ENCODE data around the gene LINC00237. TPM values are rescaled to one million over a fixed set of nuclear protein-coding genes. Genes with fewer than 3 reads are reported as not detected.

The LINC00237 gene
- under 1 TPM in 8 of 12 donors, not detected in 4; 0.13 to 0.61 (median 0.34) TPM for polyA plus RNA-seq (ENCODE audit: insufficient read length in 12 of 12)
- long read RNA-seq, donor 1, result 0 reads
- long read RNA-seq, donor 2, result 0 reads
- long read RNA-seq, donor 3, result 0 reads
- long read RNA-seq, donor 4, result 0 reads
- long read RNA-seq, donor 5, result 0 reads
- long read RNA-seq, donor 6, result 0 reads
- long read RNA-seq, donor 7, result 0 reads
- long read RNA-seq, donor 8, result 0 reads
- long read RNA-seq, donor 9, result 0 reads
- long read RNA-seq, donor 10, result 0 reads
- long read RNA-seq, donor 11, result 0 reads

DNA sequence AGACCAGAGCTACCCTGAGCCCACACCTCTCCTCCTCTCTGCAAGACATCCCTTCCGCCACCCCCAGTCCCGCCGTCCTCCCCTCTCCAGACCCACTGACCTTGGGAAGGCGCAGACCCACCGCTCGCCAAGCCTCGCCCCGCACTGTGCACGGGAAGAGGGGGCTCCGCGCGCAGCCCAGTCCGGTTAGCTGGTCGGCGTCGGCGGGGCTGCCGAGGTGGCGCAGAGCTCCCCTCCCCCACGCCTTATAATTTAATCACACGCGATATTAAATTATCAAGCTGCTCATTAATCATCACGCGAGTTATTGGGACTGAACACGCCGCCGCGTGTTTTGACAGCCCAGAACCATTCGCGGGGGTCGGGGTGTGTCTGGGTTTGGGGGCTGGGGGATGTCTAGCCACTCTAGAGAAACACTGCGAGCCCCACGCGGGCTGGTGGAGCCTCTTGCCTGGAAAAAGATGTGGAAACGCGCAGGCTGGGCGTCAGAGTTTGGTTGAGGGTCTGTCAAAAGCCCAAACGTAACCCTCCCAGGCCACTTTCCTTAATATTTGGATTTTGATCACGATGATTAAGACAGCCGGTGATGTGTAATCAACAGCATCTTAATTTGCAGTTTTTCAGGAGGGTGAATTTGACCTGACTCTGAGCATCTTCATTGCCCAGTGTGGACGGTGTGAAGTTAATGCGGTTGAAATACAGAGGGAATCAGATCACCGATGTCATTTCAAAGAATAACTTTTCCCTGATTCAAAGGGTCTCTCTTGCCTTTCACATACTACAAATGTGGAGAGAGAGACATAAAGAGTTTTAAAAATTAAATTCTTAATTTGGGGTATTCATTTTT lies at the start of gene LINC00237:
Gene LINC00237, minus strand, starts transcription at position 188 of the 847 bp plus-strand sequence.
- no peak for DNase-seq

DNA sequence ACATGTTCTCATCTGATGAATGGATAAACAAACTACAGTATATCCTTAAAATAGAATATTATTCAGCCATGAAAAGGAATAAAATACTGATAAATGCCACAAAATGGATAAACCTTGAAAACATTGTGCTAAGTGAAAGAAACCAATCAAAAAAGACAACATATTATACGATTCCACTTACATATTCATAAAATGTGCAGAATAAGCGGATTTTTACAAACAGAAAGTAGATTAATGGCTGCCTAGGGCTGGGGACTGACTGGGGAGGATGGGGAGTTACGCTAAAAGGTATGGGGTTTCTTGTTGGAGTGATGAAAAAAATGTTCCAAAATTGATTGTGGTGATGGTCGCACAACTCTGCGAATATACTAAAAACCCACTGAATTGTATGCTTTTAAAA lies 49.1 kb upstream of the LINC00237 start:
- DNase-seq, result no peak

DNA sequence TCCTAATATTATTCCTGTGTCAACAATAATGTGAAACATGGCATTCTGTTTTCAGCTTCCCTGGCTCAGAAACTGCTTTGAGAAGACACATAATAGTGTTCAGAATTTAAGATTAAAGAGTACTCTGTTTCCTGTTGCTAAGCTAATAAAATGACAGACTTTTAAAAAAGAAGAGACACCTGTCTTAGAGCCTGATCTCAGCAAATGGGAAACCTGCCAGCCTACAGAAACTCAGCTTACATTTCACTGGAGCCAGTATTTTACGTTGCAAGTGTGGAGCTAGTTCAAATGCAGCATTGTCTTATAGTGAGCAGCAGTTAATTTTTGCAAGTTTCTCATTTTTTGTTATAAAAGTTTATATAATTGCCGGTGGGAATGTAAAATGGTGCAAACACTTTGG lies 48.5 kb upstream of the LINC00237 start:
- DNase-seq, result no peak

DNA sequence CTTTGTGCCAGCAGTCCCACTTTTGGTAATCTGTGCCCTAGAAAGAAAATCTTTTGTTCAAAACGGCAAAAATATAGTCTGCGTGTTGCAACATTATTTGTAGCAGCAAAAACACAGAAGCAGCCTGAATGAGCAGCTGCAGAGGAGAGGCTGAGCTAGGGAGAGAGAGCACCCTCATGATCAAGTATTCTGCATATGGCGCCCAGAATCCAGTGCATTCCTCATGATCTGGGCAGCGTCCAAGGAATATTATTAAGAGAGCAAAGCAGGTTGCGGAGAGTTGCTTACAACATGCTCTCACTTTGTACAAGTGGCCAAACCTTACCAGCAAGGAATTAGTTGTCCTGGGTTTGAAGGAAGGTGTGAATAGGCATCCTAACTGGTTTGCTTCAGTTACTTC lies 45.6 kb upstream of the LINC00237 start:
- DNase-seq, result no peak

DNA sequence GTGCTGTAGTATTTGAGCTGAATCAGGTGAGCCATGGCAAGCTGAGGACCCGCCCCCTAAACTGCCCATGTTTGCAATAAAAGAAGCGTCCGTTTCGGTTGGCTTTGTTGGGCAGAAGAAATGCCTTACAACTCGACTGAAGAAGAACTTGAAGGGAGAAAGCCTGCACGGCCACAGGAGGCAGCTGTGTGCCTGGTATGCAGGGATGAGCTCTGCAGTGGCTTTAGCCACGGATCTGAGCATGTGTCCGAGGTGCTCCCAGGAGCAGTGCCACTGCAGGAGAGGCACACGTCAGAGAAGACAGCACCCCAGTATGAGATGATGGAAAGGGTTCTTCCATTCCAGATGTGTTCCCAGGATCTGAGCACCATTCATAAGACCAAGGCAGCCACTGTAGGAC lies 43.2 kb upstream of the LINC00237 start:
- DNase-seq, result no peak

DNA sequence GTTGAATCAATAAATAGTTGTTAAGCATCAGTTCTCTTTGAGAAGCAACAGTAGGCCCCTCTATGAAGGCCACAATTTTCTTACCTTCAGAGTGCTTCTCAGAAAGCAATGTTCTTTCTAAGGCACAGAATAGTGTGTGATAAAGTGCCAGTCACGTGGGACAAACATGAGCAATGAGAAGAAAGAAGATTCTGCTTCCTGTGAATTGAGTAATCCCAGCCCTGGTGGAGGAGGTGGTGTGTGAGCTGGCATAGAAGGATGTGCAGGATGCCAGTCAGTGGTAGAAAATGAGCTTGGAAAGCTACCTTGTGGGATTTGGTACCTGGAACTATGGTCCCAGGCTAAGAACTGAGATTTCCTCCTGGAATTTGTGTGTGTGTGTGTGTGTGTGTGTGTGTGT lies 41.4 kb upstream of the LINC00237 start:
- DNase-seq, result no peak

DNA sequence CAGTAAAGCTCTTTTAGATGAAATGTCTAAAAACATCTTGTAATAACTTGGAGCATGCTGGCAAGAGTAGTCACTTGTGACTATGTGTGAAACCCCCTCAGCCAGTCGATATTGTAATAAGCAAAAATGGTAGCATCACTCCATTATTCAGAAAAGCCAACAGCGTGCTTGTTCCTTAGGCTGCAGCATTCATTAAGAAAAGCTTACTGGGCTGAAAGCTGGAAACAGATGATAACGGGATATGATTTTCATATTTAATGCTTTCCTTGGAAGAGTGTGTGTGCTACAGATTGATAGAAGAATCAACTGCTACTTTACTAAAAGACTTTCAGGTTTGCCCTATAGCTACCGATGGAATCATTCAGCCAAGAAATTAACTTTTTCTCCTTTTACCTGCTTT lies 40.1 kb upstream of the LINC00237 start:
- DNase-seq, result no peak

DNA sequence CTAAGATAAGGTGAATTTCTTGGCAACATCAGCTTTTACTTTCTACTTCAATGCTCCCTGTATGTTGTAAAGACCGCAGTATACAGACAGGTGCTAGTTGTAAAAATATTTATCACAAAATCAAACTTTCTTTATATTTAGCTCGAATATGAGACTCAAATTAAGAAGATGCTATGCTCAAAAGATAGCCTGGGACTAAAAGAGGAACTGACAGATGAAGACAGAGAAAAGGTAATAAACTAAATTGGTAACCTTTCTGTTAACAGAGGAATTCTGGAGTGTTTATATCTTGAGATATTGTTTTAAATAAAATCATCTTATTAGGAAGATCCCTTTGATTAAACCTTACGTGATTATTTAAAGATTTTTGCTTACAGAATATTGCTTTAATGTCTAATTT lies 39.3 kb upstream of the LINC00237 start:
- no peak for DNase-seq

DNA sequence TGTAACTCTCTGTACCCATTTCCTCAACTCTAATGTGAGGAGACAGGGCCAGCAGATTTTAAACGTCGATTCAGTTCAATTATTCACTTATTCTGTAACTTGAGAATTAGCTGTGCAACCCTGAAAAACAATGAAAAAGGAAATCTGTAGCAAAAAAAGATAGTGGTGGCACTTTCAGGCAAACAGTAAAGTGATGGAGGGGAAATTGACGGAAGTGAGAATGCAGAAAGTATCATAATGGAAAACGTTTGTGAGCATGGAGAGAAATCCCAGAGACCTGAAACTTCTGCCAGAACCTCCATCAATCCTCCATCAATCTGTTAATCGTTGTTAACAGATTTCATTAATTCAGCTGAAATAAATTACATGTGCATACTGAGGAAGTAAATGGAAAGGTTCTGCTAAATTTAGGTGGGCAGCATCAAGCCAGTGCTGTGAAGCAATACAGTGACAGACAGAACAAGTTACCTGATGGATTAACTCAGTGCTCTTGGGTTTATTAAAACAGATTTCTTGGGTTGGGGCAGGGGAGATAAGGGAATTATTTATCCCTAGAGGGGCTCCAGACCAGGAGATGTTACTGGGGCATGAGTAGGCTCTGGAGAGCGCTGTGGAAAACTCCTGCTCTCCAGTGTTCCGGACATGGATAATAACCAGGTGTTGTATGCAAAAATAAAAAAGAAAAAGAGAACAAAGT lies 37.2 kb upstream of the LINC00237 start:
- no peak for DNase-seq

DNA sequence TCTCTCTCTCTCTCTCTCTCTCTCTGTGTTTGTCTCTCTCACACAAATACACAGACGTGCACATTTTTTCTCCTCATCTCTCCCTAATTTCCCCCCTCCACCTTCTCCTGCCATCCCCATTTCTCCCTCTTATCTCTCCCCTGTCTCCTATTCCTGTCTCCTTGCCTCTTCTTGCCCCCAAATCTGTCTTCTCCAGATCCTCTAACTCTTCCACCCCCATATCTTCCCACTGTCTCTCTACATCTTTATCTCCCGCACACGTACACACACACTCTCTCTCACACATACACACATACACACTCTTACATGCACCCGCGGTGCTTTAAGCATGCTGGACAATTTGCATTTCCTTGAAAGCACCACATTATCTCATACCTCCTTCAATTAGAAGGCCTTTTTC lies 35.7 kb upstream of the LINC00237 start:
- DNase-seq, result no peak

DNA sequence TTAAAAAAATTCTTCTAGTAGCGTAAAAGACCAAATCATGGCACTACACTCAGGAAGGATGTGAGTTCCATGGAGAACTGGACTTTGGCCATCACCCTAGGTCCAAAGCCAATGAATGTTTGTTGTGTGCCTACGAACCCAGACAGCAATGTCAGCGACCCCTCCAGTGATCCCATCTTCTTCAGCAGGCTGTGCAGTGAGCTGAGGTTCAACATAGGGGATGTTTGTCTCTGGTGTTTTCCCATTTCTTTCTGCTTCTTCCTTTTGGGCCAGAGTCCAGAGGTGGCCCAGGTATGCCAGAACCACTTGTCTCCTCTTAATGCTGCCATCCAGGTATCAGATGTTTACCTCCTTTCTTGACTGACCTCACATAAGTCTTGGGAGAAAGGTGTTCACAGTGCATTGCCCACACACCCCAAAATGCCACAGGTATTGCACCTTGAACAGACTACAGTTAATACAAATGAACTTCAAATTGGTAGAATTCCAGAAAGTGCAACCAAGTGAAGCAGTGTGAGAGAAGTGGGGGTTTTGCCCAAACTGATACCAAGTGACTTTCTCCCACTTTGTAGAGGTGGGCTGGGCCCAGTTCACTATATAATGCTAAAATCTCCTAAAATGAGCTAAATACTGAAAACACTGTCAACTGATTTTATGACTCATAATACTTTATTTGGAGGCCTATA lies 33.9 kb upstream of the LINC00237 start:
- DNase-seq, result no peak

DNA sequence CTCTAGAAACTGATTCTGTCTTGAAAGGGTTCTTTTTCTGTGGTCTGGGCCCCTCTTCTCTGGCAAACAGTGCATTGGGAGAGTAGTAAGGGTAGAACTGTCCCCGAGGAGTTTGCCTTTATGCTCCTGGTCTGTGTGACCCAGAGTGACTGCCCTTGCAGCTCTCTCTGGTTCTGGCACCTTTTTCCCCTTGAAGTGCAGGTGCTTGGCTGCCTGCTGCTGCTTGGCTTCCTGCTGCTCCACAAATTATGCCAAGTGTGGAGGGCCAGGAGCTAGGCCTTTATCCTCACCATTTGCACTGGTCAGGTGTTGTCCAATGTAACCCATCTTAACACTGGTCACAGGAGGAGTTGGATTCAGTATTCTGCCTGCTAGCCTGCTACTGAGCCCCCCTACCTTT lies 30.9 kb upstream of the LINC00237 start:
- no peak for DNase-seq

DNA sequence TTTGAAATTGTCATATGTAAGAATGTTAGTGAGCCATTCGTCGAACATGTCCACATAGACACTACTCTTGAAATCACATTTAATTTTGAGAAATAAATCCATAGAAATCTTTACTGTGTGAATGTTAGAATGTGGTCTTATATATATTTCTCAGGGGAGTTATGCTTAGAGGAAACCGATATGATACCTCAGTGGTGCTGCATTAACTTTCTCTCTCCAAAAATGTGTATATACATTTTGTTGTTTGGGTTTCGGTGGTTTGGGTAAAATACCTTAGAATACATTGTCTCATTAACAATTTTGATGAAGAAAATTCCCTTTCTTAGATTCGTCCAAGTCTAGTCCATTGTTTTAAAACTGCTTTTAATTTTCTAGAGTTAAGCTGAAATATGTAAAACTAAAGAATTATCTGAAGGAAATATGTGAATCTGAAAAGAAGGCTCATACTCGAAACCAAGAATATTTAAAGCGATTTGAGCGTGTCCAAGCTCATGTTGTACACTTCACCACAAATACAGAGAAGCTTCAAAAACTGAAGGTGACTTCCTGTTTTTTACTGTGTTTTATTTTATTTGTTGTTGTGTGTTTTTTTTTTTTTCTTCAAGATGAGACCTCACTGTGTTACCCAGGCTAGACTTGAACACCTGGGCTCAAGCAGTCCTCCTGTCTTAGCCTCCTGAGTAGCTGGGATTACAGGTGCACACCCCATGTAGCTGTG lies 30.0 kb upstream of the LINC00237 start:
- DNase-seq, result no peak

DNA sequence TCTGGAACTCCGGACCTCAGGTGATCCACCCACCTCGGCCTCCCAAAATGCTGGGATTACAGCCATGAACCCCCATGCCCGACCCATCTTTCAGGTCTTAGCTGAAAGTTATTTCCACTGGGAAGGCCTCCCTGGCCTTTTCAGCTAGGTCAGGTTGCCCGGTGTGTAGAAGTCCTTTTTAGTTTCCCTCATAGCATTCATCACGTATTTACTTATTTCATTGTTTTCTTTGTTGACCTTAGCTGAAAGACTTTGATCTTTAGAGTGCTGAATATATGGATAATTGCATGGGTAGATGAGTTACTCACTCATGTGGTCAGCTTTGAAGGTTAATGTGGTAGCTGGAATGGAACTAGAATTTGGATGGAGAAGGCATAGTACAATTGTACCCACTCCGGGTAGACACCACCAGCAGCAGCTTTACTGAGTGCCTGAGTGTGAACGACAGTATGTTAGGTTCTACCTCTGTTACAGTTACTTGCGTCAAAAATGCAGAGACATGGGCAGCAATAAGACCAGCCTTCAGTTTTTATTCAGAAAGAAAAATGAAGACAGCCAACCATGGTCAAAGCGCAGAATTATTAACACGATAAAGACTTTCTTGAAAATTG lies 28.8 kb upstream of the LINC00237 start:
- DNase-seq, result no peak

DNA sequence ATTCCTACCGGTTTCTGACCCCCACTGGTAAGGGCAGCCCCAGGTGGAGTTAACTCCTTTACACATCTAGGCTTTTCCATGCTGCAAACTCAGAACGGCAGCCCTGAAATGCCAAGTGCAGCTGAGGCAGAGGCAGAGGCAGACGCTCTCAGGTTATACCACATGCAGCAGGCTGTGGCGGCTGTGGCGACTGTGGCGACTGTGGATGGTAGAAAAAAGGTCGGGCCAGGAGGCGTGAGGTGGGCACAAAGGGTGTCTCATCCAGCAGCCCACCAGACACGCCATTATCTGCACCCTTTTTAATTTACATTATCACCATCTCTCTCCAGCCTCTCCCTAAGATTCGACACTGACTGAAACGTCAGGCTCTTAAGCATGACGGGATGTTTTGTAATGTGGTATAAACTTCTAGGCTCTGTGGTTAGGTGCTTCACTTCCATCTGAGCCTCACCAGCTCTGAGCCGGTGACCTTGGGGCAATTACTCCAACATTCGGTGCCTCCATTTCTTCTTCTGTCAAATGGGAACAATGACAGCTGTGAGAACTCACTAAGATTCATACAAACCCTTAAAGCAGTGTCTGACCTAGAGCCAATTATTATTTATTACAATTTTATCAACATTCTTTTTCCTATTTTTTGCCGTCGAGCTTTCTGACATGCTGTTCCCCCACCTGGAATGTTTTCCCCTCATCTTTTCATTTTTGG lies 27.9 kb upstream of the LINC00237 start:
- no peak for DNase-seq

DNA sequence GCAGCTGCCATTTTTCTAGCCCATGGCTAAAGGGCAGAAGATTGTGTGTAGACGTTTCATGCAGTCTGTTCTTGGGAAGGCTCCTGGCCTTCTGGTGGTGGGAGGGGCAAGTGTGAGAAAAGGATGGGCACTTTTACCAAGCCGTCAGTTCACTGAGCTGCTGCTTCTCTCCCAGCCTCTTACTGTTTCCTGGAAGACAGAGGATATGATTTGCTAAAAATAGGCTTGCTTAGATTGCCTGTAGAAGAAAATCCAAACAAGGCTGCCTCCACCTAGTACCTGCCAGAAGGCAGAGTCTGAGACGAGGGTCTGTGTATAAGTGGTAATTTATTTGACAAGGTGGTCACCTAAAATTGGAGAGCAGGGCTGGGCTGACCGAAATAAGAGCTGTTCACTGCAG lies 27.2 kb upstream of the LINC00237 start:
- DNase-seq, result no peak

DNA sequence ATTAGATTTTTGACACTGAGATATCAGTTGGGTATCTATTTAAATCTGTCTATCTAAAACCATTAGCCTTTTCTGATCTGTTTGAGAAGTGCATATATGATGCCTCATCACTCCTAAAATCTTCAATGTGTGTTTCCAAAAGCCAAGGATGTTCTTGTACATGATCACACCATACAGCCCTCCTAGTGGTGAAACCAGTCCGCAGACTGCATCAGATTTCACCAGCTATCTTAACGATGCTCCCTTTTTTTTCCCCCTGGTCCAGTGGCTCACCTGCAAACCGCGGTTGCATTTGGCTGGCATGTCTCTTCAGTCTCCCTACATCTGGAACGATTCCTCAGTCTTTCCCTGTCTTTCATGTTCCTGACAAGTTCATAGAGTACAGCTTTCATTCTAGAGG lies 23.7 kb upstream of the LINC00237 start:
- DNase-seq, result no peak

DNA sequence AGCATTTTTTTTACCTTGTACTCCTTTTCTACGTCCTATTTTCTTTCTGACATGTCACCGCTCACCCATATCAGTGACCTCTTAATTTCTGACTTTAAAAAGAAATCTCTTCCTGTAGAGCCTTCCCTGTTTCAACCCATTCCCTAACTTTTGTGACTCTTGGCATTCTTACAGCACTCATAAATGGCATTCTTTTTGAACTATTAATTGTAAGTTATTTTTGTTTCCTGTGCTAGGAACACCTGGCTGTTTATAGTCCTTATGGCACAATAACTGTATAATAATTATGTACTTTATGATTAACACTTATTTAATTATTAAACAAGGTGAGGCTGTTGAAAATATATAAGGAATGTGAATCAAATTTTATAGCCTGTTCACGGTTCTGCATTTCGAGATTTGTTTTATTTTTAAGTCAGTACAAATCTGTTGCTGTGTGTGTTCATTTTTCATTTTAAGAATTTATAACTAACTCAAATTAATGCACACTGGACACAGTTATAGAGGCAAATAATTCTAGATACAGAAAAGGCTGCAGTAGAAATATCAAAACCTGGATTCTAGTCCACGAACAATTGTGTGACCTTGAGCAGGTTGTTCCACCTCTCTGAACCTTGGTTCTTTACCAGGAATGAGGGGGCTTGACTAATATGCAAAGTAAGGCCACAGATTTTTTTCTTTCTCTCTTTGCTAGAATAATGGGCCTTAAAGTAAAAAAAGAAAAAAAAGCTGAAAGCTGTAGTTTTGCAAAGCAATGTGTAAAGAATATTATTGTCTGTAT lies 21.2 kb upstream of the LINC00237 start:
- DNase-seq, result no peak

DNA sequence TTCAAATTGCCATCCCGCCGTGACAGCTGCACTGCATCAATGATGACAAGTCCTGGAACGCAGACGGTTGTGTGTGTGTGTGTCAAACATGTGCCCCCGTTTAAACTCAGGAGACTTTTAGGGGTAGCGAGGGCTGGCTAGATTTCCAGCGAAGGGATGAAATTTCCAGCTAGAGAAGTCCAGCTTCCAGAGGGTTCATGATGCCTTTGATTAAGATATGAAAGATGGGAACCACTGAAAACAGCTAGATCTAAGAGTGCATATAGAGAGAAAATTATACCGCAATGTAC lies 20.4 kb upstream of the LINC00237 start:
- DNase-seq, result no peak

All from muscle of arm (tissue), 14 donors.